Right renal cortex interstitium (tissue), 3 donors: ENCODE data around the gene SHROOM1. TPM values are rescaled to one million over a fixed set of nuclear protein-coding genes. Genes with fewer than 3 reads are reported as not detected.
"Not testable (repeated sequence)": the region's sequence is repeated elsewhere in the genome, so short reads cannot be mapped to it uniquely, and the experiment has no call there.

Experiments
- DNase-seq, 3 donors: peaks; one replicate each; pipeline ENCODE4 v3.0.0-alpha.2; 2013; ENCODE audit warnings: low read depth in 3 of 3, low spot score in 2 of 3
- polyA plus RNA-seq, 3 donors: library from polyadenylated mRNA; unstranded; fragments of 120-200 nt; gene quantifications; one replicate each; pipeline ENCODE4 v1.2.1, GENCODE V29; 2013; ENCODE audit not compliant: insufficient read length in 3 of 3

The SHROOM1 gene
- polyA plus RNA-seq, 3 donors: 10.8 to 19.7 (median 11.6) TPM

- no peak for DNase-seq
Observed at GRCh38 chr5:132808448-132808847, 22.0 kb downstream of the SHROOM1 start.

DNA sequence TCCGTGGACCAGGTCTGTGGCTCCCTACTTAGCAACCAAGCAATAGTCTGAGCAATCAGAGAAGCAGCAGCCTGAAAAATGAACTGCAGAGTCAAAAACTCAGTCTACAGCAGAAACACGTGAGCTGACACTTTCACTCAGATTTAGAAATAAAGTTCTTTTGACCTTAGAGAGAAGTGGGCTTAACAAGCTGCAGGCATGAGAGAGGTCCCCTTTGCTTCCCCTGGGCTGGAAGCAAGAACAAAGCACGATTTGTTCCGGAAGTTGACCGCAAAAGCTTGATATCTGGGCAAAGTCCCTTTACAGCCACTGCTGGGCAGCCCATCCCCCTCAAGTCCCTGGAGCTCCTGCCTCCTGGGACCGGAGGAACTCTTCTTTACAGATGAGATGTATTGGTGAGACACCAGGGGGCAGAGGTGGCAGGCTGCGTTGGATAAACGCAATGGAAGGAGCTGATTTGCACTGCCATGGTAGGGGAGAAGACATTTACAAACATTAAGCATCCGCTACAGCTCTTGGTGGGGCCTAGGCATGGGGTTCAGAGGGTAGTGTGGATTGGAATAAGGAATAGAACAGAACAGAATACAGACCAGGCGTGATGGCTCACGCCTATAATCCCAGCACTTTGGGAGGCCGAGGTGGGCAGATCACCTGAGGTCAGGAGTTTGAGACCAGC is 23.1 kb downstream of the SHROOM1 start:
- no peak for DNase-seq

GRCh38 chr5:132806804-132807162 is 23.7 kb downstream of the SHROOM1 start:
- not testable (repeated sequence) for DNase-seq

GRCh38 chr5:132805872-132806271 is 24.6 kb downstream of the SHROOM1 start:
- DNase-seq: not testable (repeated sequence)

- DNase-seq: not testable (repeated sequence)
Observed at GRCh38 chr5:132804219-132804618, 26.2 kb downstream of the SHROOM1 start.

DNA sequence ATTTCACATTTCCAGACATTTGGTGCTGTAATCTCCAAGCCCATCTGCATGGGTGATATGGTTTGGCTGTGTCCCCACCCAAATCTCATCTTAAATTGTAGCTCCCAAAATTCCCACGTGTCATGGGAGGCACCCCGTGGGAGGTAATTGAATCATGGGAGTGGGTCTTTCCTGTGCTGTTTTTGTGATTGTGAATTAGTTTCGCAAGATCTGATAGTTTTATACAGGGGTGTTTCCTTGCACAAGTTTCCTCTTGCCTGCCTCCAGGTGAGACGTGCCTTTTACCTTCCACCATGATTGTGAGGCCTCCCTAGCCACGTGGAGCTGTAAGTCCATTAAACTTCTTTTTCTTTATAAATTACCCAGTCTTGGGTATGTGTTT is 27.8 kb downstream of the SHROOM1 start:
- not testable (repeated sequence) for DNase-seq

GRCh38 chr5:132802044-132802684 is 28.3 kb downstream of the SHROOM1 start:
- DNase-seq: no peak

DNA sequence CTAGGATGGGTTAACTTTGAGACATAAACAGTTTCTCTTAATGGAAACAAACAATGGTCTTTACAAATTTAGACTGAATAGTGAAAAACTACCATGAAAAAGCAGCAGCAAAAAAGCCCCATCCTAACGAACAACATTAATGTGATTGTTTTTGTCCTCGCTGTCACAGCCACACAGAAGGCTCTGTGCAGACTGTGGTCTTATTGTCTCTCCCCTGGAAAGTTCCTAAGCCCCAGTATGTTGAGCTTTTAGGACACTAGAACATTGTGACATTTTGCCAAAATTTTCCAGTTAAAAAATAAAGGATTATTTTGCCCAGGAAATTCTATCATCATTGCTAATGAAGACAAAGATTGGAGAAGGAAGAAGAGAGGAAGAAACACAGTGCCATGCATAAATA is 29.9 kb downstream of the SHROOM1 start:
- no peak for DNase-seq

GRCh38 chr5:132799392-132799791 is 31.1 kb downstream of the SHROOM1 start:
- DNase-seq: no peak

DNA sequence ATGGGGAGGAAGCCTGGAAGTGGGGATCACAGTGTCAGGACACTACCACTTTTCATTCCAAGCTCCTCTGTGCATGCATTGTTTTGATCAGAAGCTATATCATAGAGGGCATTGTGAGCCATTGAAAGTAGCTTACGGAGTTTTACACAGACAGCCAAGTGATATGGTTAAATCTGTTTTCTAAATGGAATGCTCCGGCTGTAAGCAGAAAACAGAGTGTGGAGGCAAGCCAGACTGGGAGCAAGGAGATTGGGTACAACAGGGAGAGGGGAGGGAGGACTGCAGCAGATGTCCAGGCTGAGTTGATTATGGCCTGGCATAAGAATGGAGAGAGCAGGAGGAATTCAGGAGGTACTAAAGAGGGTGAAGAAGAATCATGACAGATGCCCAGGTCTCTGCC is 32.8 kb downstream of the SHROOM1 start:
- DNase-seq: no peak

GRCh38 chr5:132791026-132791425 is 39.4 kb downstream of the SHROOM1 start:
- no peak for DNase-seq

GRCh38 chr5:132790201-132790865 is 40.1 kb downstream of the SHROOM1 start:
- no peak for DNase-seq

- DNase-seq: no peak
Observed at GRCh38 chr5:132788990-132789886, 41.2 kb downstream of the SHROOM1 start.

DNA sequence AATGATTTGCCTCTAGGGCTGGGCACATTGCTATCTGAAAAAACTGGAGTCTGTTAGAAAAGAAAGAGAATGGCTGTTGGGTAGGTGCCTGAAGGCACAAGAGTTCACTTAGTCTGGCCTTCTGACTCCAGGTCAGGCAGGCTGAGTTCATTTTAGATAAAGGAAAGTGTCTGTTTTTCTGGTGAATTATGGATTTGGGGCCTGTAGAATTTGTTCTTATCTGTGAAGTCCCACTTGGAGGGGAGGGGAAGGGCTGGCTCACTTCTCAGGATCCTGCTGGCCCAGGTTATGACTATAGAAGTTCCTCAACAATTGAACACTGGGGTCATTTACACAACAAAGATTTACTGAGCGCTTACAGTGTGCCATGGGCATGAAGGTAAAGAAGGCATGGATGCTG is 41.9 kb downstream of the SHROOM1 start:
- no peak for DNase-seq

- no peak for DNase-seq
Observed at GRCh38 chr5:132787076-132787475, 43.4 kb downstream of the SHROOM1 start.

DNA sequence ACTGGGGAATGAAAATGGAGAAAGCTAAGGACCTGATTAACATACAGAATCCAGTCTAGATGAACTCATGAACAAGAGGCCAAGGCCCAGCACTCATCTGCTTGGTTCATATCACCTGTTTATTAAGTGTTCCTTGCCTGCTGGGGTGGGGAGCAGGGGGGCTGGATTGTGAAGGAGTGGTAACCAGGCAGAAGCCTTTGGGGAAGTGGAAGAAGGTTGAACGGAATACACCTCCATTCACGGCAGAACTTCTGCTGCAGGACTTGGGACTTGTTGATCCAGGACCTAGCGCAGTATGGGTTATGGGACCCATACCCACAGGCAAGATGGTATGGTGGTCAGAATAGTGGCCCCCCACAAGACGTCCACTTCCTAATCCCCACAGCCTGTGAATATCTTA is 44.6 kb downstream of the SHROOM1 start:
- no peak for DNase-seq

GRCh38 chr5:132785365-132785764 is 45.1 kb downstream of the SHROOM1 start:
- no peak for DNase-seq

- DNase-seq: no peak
Observed at GRCh38 chr5:132782101-132782500, 48.3 kb downstream of the SHROOM1 start.

DNA sequence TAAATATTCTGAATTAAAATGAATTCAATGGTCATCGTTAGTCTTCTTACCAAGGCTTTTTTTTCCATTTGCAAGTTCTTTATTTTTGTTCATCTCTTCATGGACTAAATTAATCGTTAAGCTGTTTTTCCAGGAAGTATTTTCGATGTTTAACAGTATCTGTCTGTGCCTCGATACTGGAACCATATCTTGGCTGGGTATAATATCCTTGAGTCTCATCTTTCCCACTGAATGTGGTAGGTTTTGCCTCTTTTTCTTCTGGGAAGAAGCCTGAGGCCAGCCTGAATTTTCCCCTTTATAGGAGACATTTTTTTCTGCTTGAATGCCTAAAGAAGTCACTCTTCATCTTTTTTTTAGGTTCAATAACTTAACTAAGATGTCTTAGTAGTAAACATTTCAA is 49.4 kb downstream of the SHROOM1 start:
- no peak for DNase-seq

- no peak for DNase-seq
Observed at GRCh38 chr5:132780577-132780976, 49.9 kb downstream of the SHROOM1 start.

GRCh38 chr5:132779961-132780360 is 50.5 kb downstream of the SHROOM1 start:
- DNase-seq: no peak
